ENCODE data around the gene OPTN.
A peak's percentile ranks its signal among the peaks of the same experiment; 100 is the strongest.

DNA sequence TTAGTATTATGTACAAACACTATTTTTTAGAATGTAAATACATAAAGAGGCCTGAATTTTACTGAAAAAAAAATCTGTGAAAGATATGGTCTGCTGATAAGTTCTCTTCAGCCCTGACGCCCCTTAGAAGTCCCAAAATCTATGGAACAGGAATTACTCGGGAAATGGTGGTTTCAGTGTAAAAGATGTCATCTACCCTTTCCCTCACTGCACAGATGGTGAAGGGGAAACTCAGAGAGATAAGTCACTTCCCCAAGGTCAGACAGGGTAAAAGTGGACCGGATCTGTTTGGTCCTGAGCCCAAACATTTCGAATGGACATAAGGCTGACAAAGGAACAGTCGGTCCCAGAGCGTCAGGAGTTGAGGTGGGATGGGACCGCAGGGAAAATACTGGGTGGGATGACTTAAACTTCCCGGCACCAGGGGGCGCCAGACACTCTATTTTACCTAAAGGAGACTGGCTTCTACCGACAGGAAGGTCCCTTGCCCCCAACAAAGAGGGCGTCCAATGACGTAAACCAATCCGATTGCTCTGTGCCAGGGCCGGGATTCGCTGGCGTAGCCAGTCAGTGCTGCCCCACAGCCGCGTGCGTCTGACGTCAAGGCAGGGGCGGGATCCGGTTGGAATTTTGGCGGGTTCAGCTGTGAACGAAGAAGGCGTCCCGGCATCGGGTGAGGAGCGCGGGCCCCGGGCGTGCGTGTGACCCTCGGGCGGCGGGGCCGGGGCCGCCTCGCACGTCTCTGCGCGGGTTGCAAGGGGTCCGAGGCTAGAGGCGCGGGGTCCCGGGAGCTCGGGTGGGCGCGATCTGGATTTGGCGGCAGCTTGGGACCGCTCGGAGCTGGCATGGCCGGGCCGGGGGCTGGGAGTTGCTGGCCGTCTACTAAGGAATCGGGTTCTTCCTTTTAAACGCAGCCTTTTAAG, 61.2 kb downstream of the OPTN start, which contains the start of gene MCM10:
- TF ChIP-seq, protein P1, sequence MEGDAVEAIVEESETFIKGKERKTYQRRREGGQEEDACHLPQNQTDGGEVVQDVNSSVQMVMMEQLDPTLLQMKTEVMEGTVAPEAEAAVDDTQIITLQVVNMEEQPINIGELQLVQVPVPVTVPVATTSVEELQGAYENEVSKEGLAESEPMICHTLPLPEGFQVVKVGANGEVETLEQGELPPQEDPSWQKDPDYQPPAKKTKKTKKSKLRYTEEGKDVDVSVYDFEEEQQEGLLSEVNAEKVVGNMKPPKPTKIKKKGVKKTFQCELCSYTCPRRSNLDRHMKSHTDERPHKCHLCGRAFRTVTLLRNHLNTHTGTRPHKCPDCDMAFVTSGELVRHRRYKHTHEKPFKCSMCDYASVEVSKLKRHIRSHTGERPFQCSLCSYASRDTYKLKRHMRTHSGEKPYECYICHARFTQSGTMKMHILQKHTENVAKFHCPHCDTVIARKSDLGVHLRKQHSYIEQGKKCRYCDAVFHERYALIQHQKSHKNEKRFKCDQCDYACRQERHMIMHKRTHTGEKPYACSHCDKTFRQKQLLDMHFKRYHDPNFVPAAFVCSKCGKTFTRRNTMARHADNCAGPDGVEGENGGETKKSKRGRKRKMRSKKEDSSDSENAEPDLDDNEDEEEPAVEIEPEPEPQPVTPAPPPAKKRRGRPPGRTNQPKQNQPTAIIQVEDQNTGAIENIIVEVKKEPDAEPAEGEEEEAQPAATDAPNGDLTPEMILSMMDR (IDR thresholded peaks at IDR 0.05; ENCODE audit: poor library complexity), result peak; percentile 87
- TF ChIP-seq EZH2phosphoT487 (IDR thresholded peaks at IDR 0.05; ENCODE audit: low read depth, severe bottlenecking, unreplicated experiment) (no peak), EZH2 (IDR thresholded peaks at IDR 0.05; ENCODE audit: borderline replicate concordance) (no peak)

All from hepatocyte (in vitro differentiated cells).